ENCODE measurements around the gene TMEM176B.
A peak's percentile ranks its signal among the peaks of the same experiment; 100 is the strongest.

The TMEM176B gene

GRCh38 chr7:150801242-150801945 is 1.2 kb upstream of the TMEM176B start:
- Histone ChIP-seq H3K9me3 (ENCODE audit: control insufficient read depth, low read depth, low read length) (peaks cover 3% of the 10 kb centered on the region), H3K9ac (ENCODE audit: low read length) (no peak overlapping the region), H3K4me3 (ENCODE audit: low read length) (peak overlapping the region; percentile 57), H3K27me3 (ENCODE audit: control insufficient read depth, insufficient read depth, low read length) (peaks cover 72% of the 10 kb centered on the region), H3K4me1 (ENCODE audit: control insufficient read depth, low read depth, low read length) (peaks cover 9% of the 10 kb centered on the region), H3K27ac (ENCODE audit: low read length) (no peak overlapping the region), H3K36me3 (ENCODE audit: control insufficient read depth, low read depth, low read length) (no peaks in the 10 kb centered on the region)

GRCh38 chr7:150800581-150801241 is 547 bp upstream of the TMEM176B start, which contains the start of gene TMEM176A:
TMEM176A (plus strand) TSS chr7:150800769; CDS start chr7:150801551, 782 bp downstream.
- Histone ChIP-seq H3K4me3 (ENCODE audit: low read length) (peak within 1 kb of the TSS; percentile 57), H3K36me3 (ENCODE audit: control insufficient read depth, low read depth, low read length) (no peaks in the 10 kb centered on the region), H3K27ac (ENCODE audit: low read length) (no peak within 1 kb of the TSS), H3K4me1 (ENCODE audit: control insufficient read depth, low read depth, low read length) (peaks cover 9% of the 10 kb centered on the region), H3K27me3 (ENCODE audit: control insufficient read depth, insufficient read depth, low read length) (peaks cover 75% of the 10 kb centered on the region), H3K9ac (ENCODE audit: low read length) (no peak within 1 kb of the TSS), H3K9me3 (ENCODE audit: control insufficient read depth, low read depth, low read length) (no peaks in the 10 kb centered on the region)

- Histone ChIP-seq H3K4me1 (ENCODE audit: control insufficient read depth, low read depth, low read length) (peaks cover 9% of the 10 kb centered on the region), H3K4me3 (ENCODE audit: low read length) (no peak overlapping the region), H3K9ac (ENCODE audit: low read length) (no peak overlapping the region), H3K27ac (ENCODE audit: low read length) (no peak overlapping the region), H3K27me3 (ENCODE audit: control insufficient read depth, insufficient read depth, low read length) (peaks cover 69% of the 10 kb centered on the region), H3K36me3 (ENCODE audit: control insufficient read depth, low read depth, low read length) (no peaks in the 10 kb centered on the region), H3K9me3 (ENCODE audit: control insufficient read depth, low read depth, low read length) (no peaks in the 10 kb centered on the region)
Measured at GRCh38 chr7:150799156-150799555, 1.0 kb downstream of the TMEM176B start.

- H3K27ac ChIP-seq (ENCODE audit: low read length), result no peak overlapping the region
- no peaks in the 10 kb centered on the region for H3K9me3 ChIP-seq (ENCODE audit: control insufficient read depth, low read depth, low read length)
- peaks cover 54% of the 10 kb centered on the region for H3K27me3 ChIP-seq (ENCODE audit: control insufficient read depth, insufficient read depth, low read length)
Measured at GRCh38 chr7:150797661-150798060, 2.5 kb downstream of the TMEM176B start.

GRCh38 chr7:150793569-150794238 is 6.5 kb downstream of the TMEM176B start:
- no peak overlapping the region for H3K27ac ChIP-seq (ENCODE audit: low read length)
- H3K4me3 ChIP-seq (ENCODE audit: low read length), result no peak overlapping the region
- H3K36me3 ChIP-seq (ENCODE audit: control insufficient read depth, low read depth, low read length), result no peaks in the 10 kb centered on the region
- no peaks in the 10 kb centered on the region for H3K9me3 ChIP-seq (ENCODE audit: control insufficient read depth, low read depth, low read length)
- peaks cover 14% of the 10 kb centered on the region for H3K27me3 ChIP-seq (ENCODE audit: control insufficient read depth, insufficient read depth, low read length)
- no peak overlapping the region for H3K9ac ChIP-seq (ENCODE audit: low read length)
- H3K4me1 ChIP-seq (ENCODE audit: control insufficient read depth, low read depth, low read length), result peaks cover 5% of the 10 kb centered on the region

More at GRCh38 chr7:150797661-150798060, 2.5 kb downstream of the TMEM176B start:
- Histone ChIP-seq H3K36me3 (ENCODE audit: control insufficient read depth, low read depth, low read length) (no peaks in the 10 kb centered on the region), H3K4me1 (ENCODE audit: control insufficient read depth, low read depth, low read length) (peaks cover 9% of the 10 kb centered on the region), H3K9ac (ENCODE audit: low read length) (no peak overlapping the region), H3K4me3 (ENCODE audit: low read length) (no peak overlapping the region)

- H3K4me3 ChIP-seq (ENCODE audit: low read length), result no peak overlapping the region
- no peaks in the 10 kb centered on the region for H3K9me3 ChIP-seq (ENCODE audit: control insufficient read depth, low read depth, low read length)
- no peak overlapping the region for H3K27ac ChIP-seq (ENCODE audit: low read length)
- H3K9ac ChIP-seq (ENCODE audit: low read length), result no peak overlapping the region
- no peaks in the 10 kb centered on the region for H3K36me3 ChIP-seq (ENCODE audit: control insufficient read depth, low read depth, low read length)
- peaks cover 3% of the 10 kb centered on the region for H3K27me3 ChIP-seq (ENCODE audit: control insufficient read depth, insufficient read depth, low read length)
- no peaks in the 10 kb centered on the region for H3K4me1 ChIP-seq (ENCODE audit: control insufficient read depth, low read depth, low read length)
Measured at GRCh38 chr7:150791746-150792452, 8.3 kb downstream of the TMEM176B start.

GRCh38 chr7:150791304-150791703 is 8.9 kb downstream of the TMEM176B start:
- H3K4me1 ChIP-seq (ENCODE audit: control insufficient read depth, low read depth, low read length), result no peaks in the 10 kb centered on the region
- H3K9ac ChIP-seq (ENCODE audit: low read length), result no peak overlapping the region
- H3K4me3 ChIP-seq (ENCODE audit: low read length), result no peak overlapping the region
- H3K27me3 ChIP-seq (ENCODE audit: control insufficient read depth, insufficient read depth, low read length), result peaks cover 2% of the 10 kb centered on the region
- H3K27ac ChIP-seq (ENCODE audit: low read length), result no peak overlapping the region
- H3K36me3 ChIP-seq (ENCODE audit: control insufficient read depth, low read depth, low read length), result no peaks in the 10 kb centered on the region
- H3K9me3 ChIP-seq (ENCODE audit: control insufficient read depth, low read depth, low read length), result no peaks in the 10 kb centered on the region

- Histone ChIP-seq H3K4me1 (ENCODE audit: control insufficient read depth, low read depth, low read length) (no peaks in the 10 kb centered on the region), H3K9ac (ENCODE audit: low read length) (no peak overlapping the region), H3K27me3 (ENCODE audit: control insufficient read depth, insufficient read depth, low read length) (no peaks in the 10 kb centered on the region), H3K4me3 (ENCODE audit: low read length) (no peak overlapping the region), H3K36me3 (ENCODE audit: control insufficient read depth, low read depth, low read length) (no peaks in the 10 kb centered on the region), H3K9me3 (ENCODE audit: control insufficient read depth, low read depth, low read length) (no peaks in the 10 kb centered on the region), H3K27ac (ENCODE audit: low read length) (no peak overlapping the region)
Measured at GRCh38 chr7:150790416-150791075, 9.6 kb downstream of the TMEM176B start.

- Histone ChIP-seq H3K27me3 (ENCODE audit: control insufficient read depth, insufficient read depth, low read length) (no peaks in the 10 kb centered on the region), H3K9ac (ENCODE audit: low read length) (no peak overlapping the region), H3K27ac (ENCODE audit: low read length) (no peak overlapping the region), H3K4me3 (ENCODE audit: low read length) (no peak overlapping the region), H3K4me1 (ENCODE audit: control insufficient read depth, low read depth, low read length) (no peaks in the 10 kb centered on the region), H3K36me3 (ENCODE audit: control insufficient read depth, low read depth, low read length) (no peaks in the 10 kb centered on the region), H3K9me3 (ENCODE audit: control insufficient read depth, low read depth, low read length) (no peaks in the 10 kb centered on the region)
Measured at GRCh38 chr7:150788474-150789269, 11.5 kb downstream of the TMEM176B start.

- H3K9me3 ChIP-seq (ENCODE audit: control insufficient read depth, low read depth, low read length), result no peaks in the 10 kb centered on the region
- no peaks in the 10 kb centered on the region for H3K4me1 ChIP-seq (ENCODE audit: control insufficient read depth, low read depth, low read length)
- no peaks in the 10 kb centered on the region for H3K27me3 ChIP-seq (ENCODE audit: control insufficient read depth, insufficient read depth, low read length)
- no peak overlapping the region for H3K9ac ChIP-seq (ENCODE audit: low read length)
- no peak overlapping the region for H3K4me3 ChIP-seq (ENCODE audit: low read length)
- H3K36me3 ChIP-seq (ENCODE audit: control insufficient read depth, low read depth, low read length), result no peaks in the 10 kb centered on the region
- H3K27ac ChIP-seq (ENCODE audit: low read length), result no peak overlapping the region
Measured at GRCh38 chr7:150787321-150788281, 12.6 kb downstream of the TMEM176B start.
